ENCODE measurements around the gene TTC27. TPM values are rescaled to one million over a fixed set of nuclear protein-coding genes. Genes with fewer than 3 reads are reported as not detected.

TTC27 gene
- total and polyA plus RNA-seq, 10 of the 15 experiments (the other 5 are each of a cell fraction or from before 2014, with no cell fraction given) = 20.4 to 34.9 (median 26.0) TPM

GRCh38 chr2:32756074-32756727 is 128.4 kb downstream of the TTC27 start:
- Histone ChIP-seq H4K20me1 (ENCODE audit: control insufficient read depth, insufficient read depth) (no peaks in the 10 kb centered on the region), H3K79me2 (ENCODE audit: control insufficient read depth, insufficient read depth, low read length) (no peaks in the 10 kb centered on the region), H3K4me3 (no peak overlapping the region), H3K9me3 (replicated peaks; ENCODE audit: control insufficient read depth, insufficient read depth, low read length) (no peaks in the 10 kb centered on the region), H3K4me1 (ENCODE audit: control insufficient read depth, insufficient read depth, low read length) (peaks cover 3% of the 10 kb centered on the region; the same call in 1 of the 2 replicates), H3K4me2 (ENCODE audit: control insufficient read depth, insufficient read depth) (peak overlapping the region; percentile 28; the same call in 1 of the 2 replicates), H3K9ac (ENCODE audit: control insufficient read depth, insufficient read depth, low read length) (no peak overlapping the region), H2AFZ (ENCODE audit: control insufficient read depth, low read depth, low read length) (no peak overlapping the region), H3K36me3 (ENCODE audit: control insufficient read depth in 2 of 2, insufficient read depth in 2 of 2, low read length in 1 of 2) (peaks cover 0 to 10% of the 10 kb centered on the region in 2 experiments; a peak in 2 of 4 replicates), H3K27me3 (replicated peaks in 1 of 2; ENCODE audit: control insufficient read depth in 2 of 2, insufficient read depth in 2 of 2, low read length in 1 of 2) (no peaks in the 10 kb centered on the region), H3K27ac (ENCODE audit: control insufficient read depth, insufficient read depth) (no peak overlapping the region; the same call in 1 of the 2 replicates)
- peak; percentile 48 for ATAC-seq
- 98% methylated on average over 7 of the region's 7 CpGs for WGBS (ENCODE audit: insufficient coverage, insufficient replicate concordance, low lambda C conversion rate, missing lambda C conversion rate)
- no peak for DNase-seq (ENCODE audit: low read depth, low spot score)
- ChIA-PET RAD21 (ENCODE audit: unreplicated experiment) (no interaction called here), CTCF (interaction anchor here (0.6 kb wide), 1 partner anchor 33 kb away, joined by 4 read pairs; no protein-coding TSS in a partner anchor), POLR2A (interaction anchor here (1.6 kb wide), 1 partner anchor 20 kb away, joined by 3 read pairs; no protein-coding TSS in a partner anchor), SMC1A (ENCODE audit: uncharacterized antibody, unreplicated experiment) (no interaction called here)
- no TSS peak for BruUV-seq (replicated peaks)
- TF ChIP-seq NBN (IDR thresholded peaks at IDR 0.05) (no peak), DPF2 (IDR thresholded peaks at IDR 0.05) (no peak), ZNF274 (IDR thresholded peaks at IDR 0.05; ENCODE audit: insufficient read depth, insufficient read length) (no peak)
- FAIRE-seq = no peak
- intact Hi-C loops (cut with micrococcal nuclease; ENCODE audit: unreplicated experiment) = no loop called here
- in situ Hi-C loops (cut with MboI) = loop anchor here (25.0 kb wide), 1 partner anchor 831 kb away; the partner anchor contains the start of gene FAM98A

- ChIA-PET RAD21 (ENCODE audit: unreplicated experiment) (no interaction called here), CTCF (interaction anchor here (0.7 kb wide), 1 partner anchor 275 kb away, joined by 4 read pairs; no protein-coding TSS in a partner anchor), SMC1A (ENCODE audit: uncharacterized antibody, unreplicated experiment) (no interaction called here), POLR2A (no interaction called here)
- no peak overlapping the region for H3K9ac ChIP-seq (ENCODE audit: control insufficient read depth, insufficient read depth, low read length)
- H3K27ac ChIP-seq (ENCODE audit: control insufficient read depth, insufficient read depth) = no peak overlapping the region
- peaks cover 0 to 10% of the 10 kb centered on the region in 2 experiments; a peak in 2 of 4 replicates for H3K36me3 ChIP-seq (ENCODE audit: control insufficient read depth in 2 of 2, insufficient read depth in 2 of 2, low read length in 1 of 2)
- 94% methylated on average over 11 of the region's 11 CpGs for WGBS (ENCODE audit: insufficient coverage, insufficient replicate concordance, low lambda C conversion rate, missing lambda C conversion rate)
- H3K4me3 ChIP-seq = no peak overlapping the region
- FAIRE-seq = no peak
- intact Hi-C loops (cut with micrococcal nuclease; ENCODE audit: unreplicated experiment) (no loop called here), in situ Hi-C loops (cut with MboI) (loop anchor here (25.0 kb wide), 1 partner anchor 829 kb away; the partner anchor contains the start of gene FAM98A)
- no peak for ATAC-seq
- no peak for DNase-seq (ENCODE audit: low read depth, low spot score)
- no peaks in the 10 kb centered on the region for H3K27me3 ChIP-seq (replicated peaks in 1 of 2; ENCODE audit: control insufficient read depth in 2 of 2, insufficient read depth in 2 of 2, low read length in 1 of 2)
- no peaks in the 10 kb centered on the region for H3K9me3 ChIP-seq (replicated peaks; ENCODE audit: control insufficient read depth, insufficient read depth, low read length)
- no peaks in the 10 kb centered on the region for H4K20me1 ChIP-seq (ENCODE audit: control insufficient read depth, insufficient read depth)
- H3K79me2 ChIP-seq (ENCODE audit: control insufficient read depth, insufficient read depth, low read length) = no peaks in the 10 kb centered on the region
- no peak overlapping the region for H3K4me2 ChIP-seq (ENCODE audit: control insufficient read depth, insufficient read depth)
- peaks cover 3% of the 10 kb centered on the region; the same call in 1 of the 2 replicates for H3K4me1 ChIP-seq (ENCODE audit: control insufficient read depth, insufficient read depth, low read length)
- H2AFZ ChIP-seq (ENCODE audit: control insufficient read depth, low read depth, low read length) = no peak overlapping the region
- no TSS peak for BruUV-seq (replicated peaks)
- TF ChIP-seq ZBTB4 (CRISPR knock-in tag; IDR thresholded peaks at IDR 0.05) (no peak), IKZF1 (conservative IDR thresholded peaks at IDR 0.05) (no peak), ZSCAN29 (IDR thresholded peaks at IDR 0.05) (no peak), FOXK2 (IDR thresholded peaks at IDR 0.05) (no peak), PAX8 (IDR thresholded peaks at IDR 0.05) (no peak), CREB1 (IDR thresholded peaks at IDR 0.05; ENCODE audit: low read depth) (no peak), CREM (IDR thresholded peaks at IDR 0.05; ENCODE audit: low read depth) (no peak), MLLT1 (IDR thresholded peaks at IDR 0.05) (no peak), BMI1 (IDR thresholded peaks at IDR 0.05; ENCODE audit: borderline replicate concordance) (no peak), NBN (IDR thresholded peaks at IDR 0.05) (no peak)
- TF ChIP-seq, protein P1, sequence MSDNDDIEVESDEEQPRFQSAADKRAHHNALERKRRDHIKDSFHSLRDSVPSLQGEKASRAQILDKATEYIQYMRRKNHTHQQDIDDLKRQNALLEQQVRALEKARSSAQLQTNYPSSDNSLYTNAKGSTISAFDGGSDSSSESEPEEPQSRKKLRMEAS (IDR thresholded peaks at IDR 0.05; ENCODE audit: low read depth, low read length) = no peak
Measured at GRCh38 chr2:32758232-32758631, 130.4 kb downstream of the TTC27 start.
